Prostate gland (tissue), 2 donors: Measurements from ENCODE around the gene NKTR. TPM values are rescaled to one million over a fixed set of nuclear protein-coding genes. Genes with fewer than 3 reads are reported as not detected.

Experiments used
- DNase-seq: peaks from one replicate; pipeline ENCODE4 v3.0.0-alpha.2; 2019; ENCODE audit warnings: low spot score
- H3K27ac ChIP-seq, 2 donors: fragments of 200-600 bp; sonication (generic); 2 replicates each; pipeline ENCODE4 v1.5.1; 2017 to 2019
- H3K27me3 ChIP-seq: fragments of 200-600 bp; sonication (generic); replicated peaks from 2 replicates; pipeline ENCODE4 v1.5.1; 2019; ENCODE audit not compliant: insufficient read depth
- H3K36me3 ChIP-seq, 2 donors: fragments of 200-600 bp; sonication (generic); 1 replicate in 1 of 2; 2 replicates in 1 of 2; pipeline versions ENCODE4 v1.5.1 to v1.8.1; 2017 to 2019
- H3K4me1 ChIP-seq: fragments of 200-600 bp; sonication (generic); replicated peaks from 2 replicates; pipeline ENCODE4 v1.5.1; 2019
- H3K4me3 ChIP-seq, 2 donors: fragments of 200-600 bp; sonication (generic); 2 replicates each; pipeline ENCODE4 v1.5.1; 2017 to 2019
- H3K9me3 ChIP-seq: fragments of 200-600 bp; sonication (generic); 2 replicates; pipeline ENCODE4 v1.5.1; 2017
- POLR2A ChIP-seq: fragments of 450-650 bp; IDR thresholded peaks from one replicate; pipeline ENCODE4 v1.6.1; 2016; ENCODE audit warnings: antibody characterized with exemption, mild to moderate bottlenecking
- POLR2AphosphoS5 ChIP-seq: sonication (generic); formaldehyde crosslinking; IDR thresholded peaks from one replicate; pipeline ENCODE4 v1.6.1; 2017; ENCODE audit warnings: antibody characterized with exemption
- WGBS: methylation state at CpG from one replicate; pipeline ENCODE4 v1.1.5; 2018; 5-methylcytosine and 5-hydroxymethylcytosine counted together
- intact Hi-C: fragments of 100-400 bp; cut with DNase I; formaldehyde crosslinking; loops from one replicate; pipeline ENCODE4 v1.14.2; 2022
- total RNA-seq, 2 donors: library from RNA; depleted of rRNA; stranded (reverse); fragments of >200 nt; gene quantifications; one replicate each; pipeline ENCODE4 v1.1.0, GENCODE V29; 2016
- TF ChIP-seq, protein P1 (sequence below), 4 experiments: fragments of 200-600 bp in 2 of 4; fragments of 450-650 bp in 2 of 4; sonication (generic) in 2 of 4; IDR thresholded peaks; 1 replicate in 3 of 4; 2 replicates in 1 of 4; pipeline ENCODE4 v1.5.1; 2016 to 2019; ENCODE audit warnings: antibody characterized with exemption in 4 of 4, mild to moderate bottlenecking in 2 of 4, moderate library complexity in 2 of 4

Gene NKTR
- total RNA-seq, 2 donors from 2014 or later, result 42.2 to 91.6 TPM

DNA sequence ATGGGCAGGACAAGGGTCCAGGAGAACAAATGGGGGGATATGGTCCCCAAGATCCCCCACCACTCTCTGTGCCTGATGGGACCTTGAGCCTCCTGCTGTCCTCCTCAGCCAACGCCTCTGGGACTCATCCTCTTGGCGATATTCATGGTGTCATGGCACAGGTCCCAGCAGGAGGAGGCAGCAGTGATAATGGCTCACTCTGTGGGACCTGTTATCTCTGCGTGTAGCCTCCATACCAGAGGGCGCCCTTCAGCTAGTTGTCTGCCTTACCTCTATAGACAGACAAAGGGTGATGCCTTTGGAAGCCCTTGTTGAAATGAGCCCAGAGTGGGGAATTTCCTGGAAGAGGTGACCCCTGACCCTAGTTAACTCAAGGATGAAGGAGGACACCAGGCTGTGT lies 60.4 kb downstream of the NKTR start:
- H3K4me3 ChIP-seq, result no peak overlapping the region
- H3K4me1 ChIP-seq, result no peaks in the 10 kb centered on the region
- no peak overlapping the region for H3K27ac ChIP-seq
- intact Hi-C loops, result no loop called here
- H3K27me3 ChIP-seq, result no peaks in the 10 kb centered on the region
- H3K36me3 ChIP-seq, result no peaks in the 10 kb centered on the region
- no peak for DNase-seq
- TF ChIP-seq, protein P1, sequence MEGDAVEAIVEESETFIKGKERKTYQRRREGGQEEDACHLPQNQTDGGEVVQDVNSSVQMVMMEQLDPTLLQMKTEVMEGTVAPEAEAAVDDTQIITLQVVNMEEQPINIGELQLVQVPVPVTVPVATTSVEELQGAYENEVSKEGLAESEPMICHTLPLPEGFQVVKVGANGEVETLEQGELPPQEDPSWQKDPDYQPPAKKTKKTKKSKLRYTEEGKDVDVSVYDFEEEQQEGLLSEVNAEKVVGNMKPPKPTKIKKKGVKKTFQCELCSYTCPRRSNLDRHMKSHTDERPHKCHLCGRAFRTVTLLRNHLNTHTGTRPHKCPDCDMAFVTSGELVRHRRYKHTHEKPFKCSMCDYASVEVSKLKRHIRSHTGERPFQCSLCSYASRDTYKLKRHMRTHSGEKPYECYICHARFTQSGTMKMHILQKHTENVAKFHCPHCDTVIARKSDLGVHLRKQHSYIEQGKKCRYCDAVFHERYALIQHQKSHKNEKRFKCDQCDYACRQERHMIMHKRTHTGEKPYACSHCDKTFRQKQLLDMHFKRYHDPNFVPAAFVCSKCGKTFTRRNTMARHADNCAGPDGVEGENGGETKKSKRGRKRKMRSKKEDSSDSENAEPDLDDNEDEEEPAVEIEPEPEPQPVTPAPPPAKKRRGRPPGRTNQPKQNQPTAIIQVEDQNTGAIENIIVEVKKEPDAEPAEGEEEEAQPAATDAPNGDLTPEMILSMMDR (IDR thresholded peaks at IDR 0.05), result no peak
- TF ChIP-seq POLR2AphosphoS5 (no peak), POLR2A (no peak)
- WGBS, result 76% methylated on average over 4 of the region's 4 CpGs
- no peaks in the 10 kb centered on the region for H3K9me3 ChIP-seq

DNA sequence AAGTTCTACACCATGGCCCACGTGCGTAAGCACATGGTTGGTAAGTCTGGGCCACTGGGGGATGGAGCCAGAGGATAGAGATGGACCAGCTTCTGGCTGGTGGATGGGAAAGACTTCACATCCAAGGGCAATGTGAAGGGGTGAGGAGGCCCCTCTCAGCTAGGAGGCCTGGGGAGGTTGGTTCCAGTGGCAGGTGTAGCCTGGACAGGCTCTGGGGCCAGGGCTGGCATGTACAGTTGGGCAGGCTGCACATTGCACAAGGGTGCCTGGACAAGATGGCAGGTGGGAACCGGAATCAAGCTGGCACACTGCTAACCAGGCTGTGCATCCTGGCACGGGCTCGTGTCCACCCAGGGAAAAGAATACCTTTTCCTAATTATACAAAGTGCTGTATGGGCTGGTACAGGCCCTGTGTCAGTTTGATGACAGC lies 61.1 kb downstream of the NKTR start:
- H3K27ac ChIP-seq, result no peak overlapping the region
- TF ChIP-seq, protein P1 (IDR thresholded peaks at IDR 0.05), result no peak
- no peak for TF ChIP-seq POLR2AphosphoS5
- no peaks in the 10 kb centered on the region for H3K36me3 ChIP-seq
- H3K9me3 ChIP-seq, result no peaks in the 10 kb centered on the region
- intact Hi-C loops, result no loop called here
- DNase-seq, result no peak
- 89% methylated on average over 5 of the region's 5 CpGs for WGBS
- H3K4me1 ChIP-seq, result no peaks in the 10 kb centered on the region
- no peak overlapping the region for H3K4me3 ChIP-seq
- no peaks in the 10 kb centered on the region for H3K27me3 ChIP-seq

DNA sequence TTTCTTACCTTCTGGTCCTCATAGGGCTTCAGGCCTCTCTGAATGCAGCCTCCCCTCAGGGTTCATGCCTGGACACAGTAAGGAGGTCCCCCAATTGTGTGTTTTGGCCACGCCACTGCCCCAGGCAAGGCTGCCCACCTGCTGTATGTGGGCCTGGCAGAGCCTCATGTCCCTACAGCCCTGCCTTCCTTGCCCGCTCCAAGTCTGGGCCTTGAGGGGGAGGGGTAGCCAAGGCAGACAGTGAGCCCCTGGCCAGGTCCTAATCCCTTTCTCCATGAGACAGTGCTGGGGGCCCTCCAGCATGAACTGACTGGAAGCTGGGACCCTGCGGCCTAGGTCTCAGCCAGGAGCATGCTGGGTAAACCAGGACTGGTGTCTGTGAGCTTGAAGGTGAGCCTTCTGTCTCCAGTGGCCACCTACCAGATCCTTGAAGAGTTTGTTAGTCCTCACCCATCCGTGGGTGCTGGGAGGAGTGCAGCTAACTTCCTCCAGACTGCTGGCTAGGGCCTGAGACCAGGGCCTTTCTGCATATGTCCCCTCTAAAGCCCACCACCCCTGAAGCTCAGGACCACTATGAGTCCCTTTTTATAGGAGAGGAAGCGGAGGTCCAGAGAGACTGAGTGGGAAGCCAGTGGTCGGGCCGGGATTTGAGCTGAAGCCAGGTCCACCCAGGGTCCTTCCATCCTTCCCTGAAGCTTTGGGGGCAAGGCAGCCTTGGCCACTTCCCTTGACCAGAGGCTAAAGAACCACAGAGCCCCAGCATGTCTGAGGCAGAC lies 61.7 kb downstream of the NKTR start:
- TF ChIP-seq POLR2AphosphoS5, result no peak
- no peak for TF ChIP-seq POLR2A
- TF ChIP-seq, protein P1 (IDR thresholded peaks at IDR 0.05), result no peak
- Histone ChIP-seq H3K4me1 (no peaks in the 10 kb centered on the region), H3K27me3 (no peaks in the 10 kb centered on the region), H3K4me3 (no peak overlapping the region), H3K9me3 (no peaks in the 10 kb centered on the region), H3K36me3 (no peaks in the 10 kb centered on the region), H3K27ac (no peak overlapping the region)
- intact Hi-C loops, result no loop called here
- 80% methylated on average over 7 of the region's 7 CpGs for WGBS
- no peak for DNase-seq

DNA sequence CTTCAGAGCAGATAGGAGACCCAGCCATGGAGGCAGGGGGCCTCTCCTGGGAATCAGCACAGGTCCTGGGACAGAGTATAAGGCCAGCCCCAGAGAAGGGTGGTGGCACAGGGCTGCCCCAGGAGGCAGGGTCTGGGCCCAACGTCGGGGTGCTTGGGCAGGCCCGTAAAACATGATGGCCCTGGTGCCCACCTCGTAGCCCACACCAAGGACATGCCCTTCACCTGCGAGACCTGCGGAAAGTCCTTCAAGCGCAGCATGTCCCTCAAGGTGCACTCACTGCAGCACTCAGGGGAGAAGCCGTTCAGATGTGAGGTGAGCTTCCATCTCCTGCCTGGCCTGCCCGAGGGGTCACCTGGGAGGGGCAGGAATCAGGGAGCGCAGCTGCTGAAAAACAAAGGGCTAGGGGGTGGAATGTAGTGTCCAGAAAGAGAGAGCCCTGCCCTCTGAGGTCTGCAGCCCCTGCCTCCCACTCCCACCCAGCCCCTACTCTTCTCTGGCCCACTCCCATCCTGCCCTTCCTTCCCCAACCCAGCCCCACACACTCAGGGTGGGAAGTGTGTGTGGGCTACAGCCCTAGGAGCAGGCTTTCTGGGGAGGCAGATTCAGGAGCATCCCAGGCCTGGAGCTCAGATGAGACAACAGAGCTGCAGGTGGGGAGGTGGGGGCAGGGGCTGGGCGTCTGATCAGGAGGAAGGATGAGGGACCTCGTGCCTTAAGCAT lies 62.5 kb downstream of the NKTR start:
- Histone ChIP-seq H3K4me3 (no peak overlapping the region), H3K27me3 (no peaks in the 10 kb centered on the region), H3K9me3 (no peaks in the 10 kb centered on the region), H3K36me3 (no peaks in the 10 kb centered on the region), H3K27ac (no peak overlapping the region), H3K4me1 (no peaks in the 10 kb centered on the region)
- TF ChIP-seq POLR2A (no peak), POLR2AphosphoS5 (no peak)
- no peak for DNase-seq
- 79% methylated on average over 12 of the region's 12 CpGs for WGBS
- intact Hi-C loops, result no loop called here

DNA sequence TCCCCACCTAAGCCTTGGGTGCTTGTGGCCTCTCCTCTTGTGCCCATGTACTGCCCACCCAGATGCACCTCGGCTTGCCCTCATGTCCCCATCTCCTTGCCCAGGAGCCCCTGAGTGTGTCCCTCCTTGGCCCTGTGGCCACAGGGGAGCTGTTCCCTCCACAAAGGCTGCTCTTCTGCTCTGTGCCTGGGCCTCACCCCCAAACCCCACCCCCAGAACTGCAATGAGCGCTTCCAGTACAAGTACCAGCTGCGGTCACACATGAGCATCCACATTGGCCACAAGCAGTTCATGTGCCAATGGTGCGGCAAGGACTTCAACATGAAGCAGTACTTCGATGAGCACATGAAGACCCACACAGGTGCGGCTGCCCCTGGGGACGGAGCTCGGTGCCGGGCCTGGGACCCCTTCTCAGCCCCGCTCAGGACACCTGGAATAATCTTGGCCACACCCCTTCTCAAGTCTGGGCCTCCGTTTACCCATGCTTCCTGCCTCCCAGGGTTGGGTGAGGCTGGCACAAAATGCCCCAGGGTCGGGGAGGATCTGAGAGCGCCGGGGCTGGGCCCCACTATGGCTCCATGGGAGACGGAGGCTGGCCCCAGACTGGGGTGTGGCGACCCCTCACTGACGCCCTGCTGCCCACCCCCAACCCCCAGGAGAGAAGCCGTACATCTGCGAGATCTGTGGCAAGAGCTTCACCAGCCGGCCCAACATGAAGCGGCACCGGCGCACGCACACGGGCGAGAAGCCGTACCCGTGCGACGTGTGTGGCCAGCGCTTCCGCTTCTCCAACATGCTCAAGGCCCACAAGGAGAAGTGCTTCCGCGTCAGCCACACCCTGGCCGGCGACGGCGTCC lies 63.3 kb downstream of the NKTR start:
- H3K27me3 ChIP-seq, result no peaks in the 10 kb centered on the region
- no peak overlapping the region for H3K4me3 ChIP-seq
- WGBS, result 86% methylated on average over 38 of the region's 38 CpGs
- no peak overlapping the region for H3K27ac ChIP-seq
- no peak for DNase-seq
- no peaks in the 10 kb centered on the region for H3K36me3 ChIP-seq
- H3K9me3 ChIP-seq, result no peaks in the 10 kb centered on the region
- TF ChIP-seq, protein P1 (IDR thresholded peaks at IDR 0.05), result no peak
- TF ChIP-seq POLR2A (no peak), POLR2AphosphoS5 (no peak)
- H3K4me1 ChIP-seq, result no peaks in the 10 kb centered on the region
- intact Hi-C loops, result no loop called here
